ENCODE data around the gene KIFC3. TPM values are rescaled to one million over a fixed set of nuclear protein-coding genes. Genes with fewer than 3 reads are reported as not detected.
A peak's percentile ranks its signal among the peaks of the same experiment; 100 is the strongest.
"Not testable (repeated sequence)": the region's sequence is repeated elsewhere in the genome, so short reads cannot be mapped to it uniquely, and the experiment has no call there.

KIFC3 gene
- total and polyA plus RNA-seq, 2 of the 13 experiments (the other 11 are each of a cell fraction or from before 2014, with no cell fraction given), result 42.1 to 45.3 TPM

DNA sequence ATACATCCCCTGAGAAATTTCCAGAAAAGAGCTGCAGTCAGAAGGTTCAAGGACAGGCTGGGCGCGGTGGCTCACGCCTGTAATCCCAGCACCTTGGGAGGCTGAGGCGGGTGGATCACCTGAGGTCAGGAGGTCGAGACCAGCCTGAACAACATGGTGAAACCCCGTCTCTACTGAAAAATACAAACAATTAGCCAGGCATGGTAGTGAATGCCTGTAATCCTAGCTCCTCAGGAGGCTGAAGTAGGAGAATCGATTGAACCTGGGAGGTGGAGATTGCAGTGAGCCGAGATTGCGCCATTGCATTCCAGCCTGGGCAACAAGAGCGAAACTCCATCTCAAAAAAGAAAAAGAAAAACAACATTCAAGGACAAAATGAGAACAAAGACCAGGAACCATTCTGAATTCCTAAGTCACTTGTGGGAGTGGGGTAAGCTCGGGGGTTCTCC lies 19.7 kb downstream of the KIFC3 start (continued):
- TF ChIP-seq, protein P1, sequence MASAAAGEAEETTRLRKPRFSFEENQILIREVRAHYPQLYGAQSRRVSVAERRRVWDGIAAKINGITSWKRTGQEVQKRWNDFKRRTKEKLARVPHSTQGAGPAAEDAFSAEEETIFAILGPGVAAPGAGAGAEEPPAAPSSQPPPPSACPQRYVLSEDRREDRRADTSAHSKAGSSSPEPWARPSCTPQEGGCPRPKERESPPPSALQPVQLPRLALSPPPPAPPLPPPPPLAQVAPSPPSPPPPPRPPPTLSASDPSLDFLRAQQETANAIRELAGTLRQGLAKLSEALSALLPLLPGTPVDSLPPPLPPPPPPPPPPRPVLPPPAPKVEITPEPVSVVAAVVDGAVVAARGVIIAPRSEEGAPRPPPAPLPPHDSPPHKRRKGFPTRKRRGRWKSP (CRISPR knock-in tag; IDR thresholded peaks at IDR 0.05), result peak; percentile 43; the same call in 1 of the 2 replicates
- TF ChIP-seq KDM4B (CRISPR knock-in tag; IDR thresholded peaks at IDR 0.05) (0 out of 2 replicates have a peak, but pooled peaks have one; percentile 67), ZNF766 (CRISPR knock-in tag; IDR thresholded peaks at IDR 0.05; ENCODE audit: borderline replicate concordance) (peak; percentile 85), ZNF292 (CRISPR knock-in tag; IDR thresholded peaks at IDR 0.05; ENCODE audit: borderline replicate concordance, low read depth) (peak; percentile 58), NONO (CRISPR knock-in tag; conservative IDR thresholded peaks at IDR 0.05) (peak; percentile 63; the same call in 1 of the 2 replicates), FOXK2 (IDR thresholded peaks at IDR 0.05) (peak; percentile 64; the same call in 1 of the 2 replicates), ZNF788 (CRISPR knock-in tag; IDR thresholded peaks at IDR 0.05; ENCODE audit: borderline replicate concordance) (peak; percentile 59; the same call in 1 of the 2 replicates), KAT7 (CRISPR knock-in tag; IDR thresholded peaks at IDR 0.05; ENCODE audit: borderline replicate concordance) (peak; percentile 95), CEBPB (IDR thresholded peaks at IDR 0.05; ENCODE audit: borderline replicate concordance, low read depth, low read length) (peak; percentile 89), RARA (CRISPR knock-in tag; IDR thresholded peaks at IDR 0.05) (peak; percentile 86), FOXP1 (CRISPR knock-in tag; IDR thresholded peaks at IDR 0.05) (peak; percentile 85), ZNF615 (CRISPR knock-in tag; IDR thresholded peaks at IDR 0.05; ENCODE audit: borderline replicate concordance) (peak; percentile 89; the same call in 1 of the 2 replicates), FOXK1 (CRISPR knock-in tag; IDR thresholded peaks at IDR 0.05; ENCODE audit: borderline replicate concordance, low read depth) (peak; percentile 95), ZNF205 (CRISPR knock-in tag; IDR thresholded peaks at IDR 0.05) (peak; percentile 68; the same call in 1 of the 2 replicates), FOXA1 (CRISPR knock-in tag; IDR thresholded peaks at IDR 0.05) (peak; percentile 38; the same call in 1 of the 2 replicates), STAG1 (CRISPR knock-in tag; IDR thresholded peaks at IDR 0.05) (peak; percentile 20; the same call in 1 of the 2 replicates), ZNF121 (CRISPR knock-in tag; IDR thresholded peaks at IDR 0.05) (0 out of 2 replicates have a peak, but pooled peaks have one; percentile 31), GATA4 (IDR thresholded peaks at IDR 0.05; ENCODE audit: borderline replicate concordance, low read depth) (peak; percentile 49; the same call in 1 of the 2 replicates), PITX1 (CRISPR knock-in tag; IDR thresholded peaks at IDR 0.05) (peak; percentile 86), ZNF160 (CRISPR knock-in tag; IDR thresholded peaks at IDR 0.05) (0 out of 2 replicates have a peak, but pooled peaks have one; percentile 18), SKI (IDR thresholded peaks at IDR 0.05; ENCODE audit: partially characterized antibody) (peak; percentile 51), ETV5 (CRISPR knock-in tag; IDR thresholded peaks at IDR 0.05; ENCODE audit: borderline replicate concordance) (peak; percentile 34; the same call in 1 of the 2 replicates), SOX5 (CRISPR knock-in tag; IDR thresholded peaks at IDR 0.05; ENCODE audit: borderline replicate concordance) (peak; percentile 91), NCOR1 (IDR thresholded peaks at IDR 0.05; ENCODE audit: borderline replicate concordance, low read length) (peak; percentile 31; the same call in 1 of the 2 replicates), ZNF644 (CRISPR knock-in tag; IDR thresholded peaks at IDR 0.05; ENCODE audit: low read depth) (peak; percentile 59; the same call in 1 of the 2 replicates)
- not testable (repeated sequence) for TF ChIP-seq NONO, FOXP1, FOXA1 (IDR thresholded peaks at IDR 0.05)
- TF ChIP-seq, protein P2, sequence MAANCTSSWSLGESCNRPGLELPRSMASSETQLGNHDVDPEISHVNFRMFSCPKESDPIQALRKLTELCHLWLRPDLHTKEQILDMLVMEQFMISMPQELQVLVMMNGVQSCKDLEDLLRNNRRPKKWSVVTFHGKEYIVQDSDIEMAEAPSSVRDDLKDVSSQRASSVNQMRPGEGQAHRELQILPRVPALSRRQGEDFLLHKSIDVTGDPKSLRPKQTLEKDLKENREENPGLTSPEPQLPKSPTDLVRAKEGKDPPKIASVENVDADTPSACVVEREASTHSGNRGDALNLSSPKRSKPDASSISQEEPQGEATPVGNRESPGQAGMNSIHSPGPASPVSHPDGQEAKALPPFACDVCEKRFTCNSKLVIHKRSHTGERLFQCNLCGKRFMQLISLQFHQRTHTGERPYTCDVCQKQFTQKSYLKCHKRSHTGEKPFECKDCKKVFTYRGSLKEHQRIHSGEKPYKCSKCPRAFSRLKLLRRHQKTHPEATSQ (CRISPR knock-in tag; IDR thresholded peaks at IDR 0.05; ENCODE audit: borderline replicate concordance), result peak; percentile 66; the same call in 1 of the 2 replicates
- TF ChIP-seq, protein P3, sequence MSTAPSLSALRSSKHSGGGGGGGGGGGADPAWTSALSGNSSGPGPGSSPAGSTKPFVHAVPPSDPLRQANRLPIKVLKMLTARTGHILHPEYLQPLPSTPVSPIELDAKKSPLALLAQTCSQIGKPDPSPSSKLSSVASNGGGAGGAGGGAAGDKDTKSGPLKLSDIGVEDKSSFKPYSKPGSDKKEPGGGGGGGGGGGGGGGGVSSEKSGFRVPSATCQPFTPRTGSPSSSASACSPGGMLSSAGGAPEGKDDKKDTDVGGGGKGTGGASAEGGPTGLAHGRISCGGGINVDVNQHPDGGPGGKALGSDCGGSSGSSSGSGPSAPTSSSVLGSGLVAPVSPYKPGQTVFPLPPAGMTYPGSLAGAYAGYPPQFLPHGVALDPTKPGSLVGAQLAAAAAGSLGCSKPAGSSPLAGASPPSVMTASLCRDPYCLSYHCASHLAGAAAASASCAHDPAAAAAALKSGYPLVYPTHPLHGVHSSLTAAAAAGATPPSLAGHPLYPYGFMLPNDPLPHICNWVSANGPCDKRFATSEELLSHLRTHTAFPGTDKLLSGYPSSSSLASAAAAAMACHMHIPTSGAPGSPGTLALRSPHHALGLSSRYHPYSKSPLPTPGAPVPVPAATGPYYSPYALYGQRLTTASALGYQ (CRISPR knock-in tag; IDR thresholded peaks at IDR 0.05), result peak; percentile 88

All from HepG2 (cell line).